AG09319 (cell line): ENCODE results near the gene SHISA4.
"Not testable (repeated sequence)": the region's sequence is repeated elsewhere in the genome, so short reads cannot be mapped to it uniquely, and the experiment has no call there.

ENCODE experiments used
- DNase-seq: peaks from one replicate; pipeline ENCODE4 v3.0.0-alpha.2; 2010; ENCODE audit warnings: low read depth; ENCODE audit errors: extremely low read depth
- TF ChIP-seq, protein P1 (sequence below): IDR thresholded peaks from 2 replicates; pipeline ENCODE4 v1.5.1; 2011; ENCODE audit warnings: low read depth, mild to moderate bottlenecking, inconsistent platforms, low read length, moderate library complexity

The SHISA4 gene

DNA sequence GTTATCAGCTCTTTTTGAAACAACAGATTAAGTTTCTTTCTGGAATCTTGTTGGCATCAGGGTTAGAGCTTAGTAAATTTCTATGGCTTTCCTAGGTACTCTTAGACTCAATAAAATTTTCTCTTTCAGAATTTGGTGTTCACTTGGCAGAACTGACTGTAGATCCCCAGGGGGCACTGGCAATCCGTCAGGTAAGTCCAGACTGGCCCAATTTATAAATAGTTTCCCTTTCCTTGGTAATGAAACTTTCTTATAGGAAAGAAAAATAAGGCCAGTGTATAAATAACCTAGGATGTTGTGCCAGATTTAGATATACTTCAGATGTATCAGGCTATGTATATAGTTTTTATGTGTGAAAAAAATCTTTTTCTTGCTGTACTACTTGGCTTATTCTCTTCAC, 41.5 kb upstream of the SHISA4 start:
- DNase-seq, result no peak
- TF ChIP-seq, protein P1, sequence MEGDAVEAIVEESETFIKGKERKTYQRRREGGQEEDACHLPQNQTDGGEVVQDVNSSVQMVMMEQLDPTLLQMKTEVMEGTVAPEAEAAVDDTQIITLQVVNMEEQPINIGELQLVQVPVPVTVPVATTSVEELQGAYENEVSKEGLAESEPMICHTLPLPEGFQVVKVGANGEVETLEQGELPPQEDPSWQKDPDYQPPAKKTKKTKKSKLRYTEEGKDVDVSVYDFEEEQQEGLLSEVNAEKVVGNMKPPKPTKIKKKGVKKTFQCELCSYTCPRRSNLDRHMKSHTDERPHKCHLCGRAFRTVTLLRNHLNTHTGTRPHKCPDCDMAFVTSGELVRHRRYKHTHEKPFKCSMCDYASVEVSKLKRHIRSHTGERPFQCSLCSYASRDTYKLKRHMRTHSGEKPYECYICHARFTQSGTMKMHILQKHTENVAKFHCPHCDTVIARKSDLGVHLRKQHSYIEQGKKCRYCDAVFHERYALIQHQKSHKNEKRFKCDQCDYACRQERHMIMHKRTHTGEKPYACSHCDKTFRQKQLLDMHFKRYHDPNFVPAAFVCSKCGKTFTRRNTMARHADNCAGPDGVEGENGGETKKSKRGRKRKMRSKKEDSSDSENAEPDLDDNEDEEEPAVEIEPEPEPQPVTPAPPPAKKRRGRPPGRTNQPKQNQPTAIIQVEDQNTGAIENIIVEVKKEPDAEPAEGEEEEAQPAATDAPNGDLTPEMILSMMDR, result no peak

- TF ChIP-seq, protein P1, result no peak
- no peak for DNase-seq
These were observed 40.5 kb upstream of the SHISA4 start for GRCh38 chr1:201848230-201848629.

GRCh38 chr1:201849372-201850052, 39.2 kb upstream of the SHISA4 start:
- DNase-seq, result no peak
- TF ChIP-seq, protein P1, result no peak

GRCh38 chr1:201850053-201850397, 38.7 kb upstream of the SHISA4 start:
- peak; percentile 49 for DNase-seq

GRCh38 chr1:201851949-201852348, 36.7 kb upstream of the SHISA4 start:
- no peak for DNase-seq
- TF ChIP-seq, protein P1, result no peak

More at GRCh38 chr1:201850053-201850397, 38.7 kb upstream of the SHISA4 start:
- TF ChIP-seq, protein P1, result no peak

- DNase-seq, result not testable (repeated sequence)
These were observed 32.0 kb upstream of the SHISA4 start for GRCh38 chr1:201856722-201857121.

DNA sequence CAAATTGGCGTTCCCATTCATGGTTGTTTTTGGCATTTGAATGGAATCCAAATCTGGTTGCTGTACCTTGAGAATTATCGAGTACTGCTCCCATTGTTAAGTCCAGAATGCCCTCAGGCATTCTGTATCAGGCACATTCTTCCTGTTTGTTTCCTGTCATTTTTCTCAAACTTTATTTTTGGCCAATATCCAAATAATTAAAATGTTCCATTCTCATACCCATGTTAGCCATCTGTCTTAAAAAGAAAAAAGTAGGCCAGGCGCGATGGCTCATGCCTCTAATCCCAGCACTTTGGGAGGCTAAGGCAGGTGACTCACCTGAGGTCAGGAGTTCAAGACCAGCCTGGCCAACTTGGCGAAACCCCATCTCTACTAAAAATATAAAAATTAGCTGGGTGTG, 29.3 kb upstream of the SHISA4 start:
- TF ChIP-seq, protein P1, result no peak
- no peak for DNase-seq

- TF ChIP-seq, protein P1, result no peak
- DNase-seq, result no peak
These were observed 27.2 kb upstream of the SHISA4 start for GRCh38 chr1:201861448-201861847.
